Measurements from ENCODE around the gene PTPRG. TPM values are rescaled to one million over a fixed set of nuclear protein-coding genes. Genes with fewer than 3 reads are reported as not detected.

Gene PTPRG
- total and polyA plus RNA-seq, 2 experiments from 2014 or later = 11.5 to 39.6 TPM

DNA sequence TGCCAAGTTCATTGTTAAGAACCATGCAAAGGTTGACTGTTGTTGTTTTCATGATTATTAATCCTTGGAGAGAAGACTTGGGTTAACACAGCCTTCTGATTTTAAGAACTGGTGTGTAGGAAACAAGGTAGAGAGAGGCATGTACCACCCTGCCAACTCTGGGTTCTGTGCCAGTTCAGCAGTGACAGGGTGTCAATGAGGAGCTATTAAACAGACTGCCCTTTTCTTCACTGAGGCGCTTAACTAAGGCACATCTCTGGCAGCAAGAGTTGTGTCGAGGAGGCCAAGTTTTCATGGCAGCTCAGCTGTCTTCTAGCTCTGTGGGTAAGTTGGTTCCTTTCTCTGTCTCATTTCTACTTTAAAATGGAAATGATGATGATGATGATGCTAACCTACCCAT, 694.4 kb downstream of the PTPRG start:
- Histone ChIP-seq H3K9me2 (ENCODE audit: insufficient read depth) (no peaks in the 10 kb centered on the region), H3K9me3 (ENCODE audit: low read depth) (no peaks in the 10 kb centered on the region), H3K79me2 (ENCODE audit: insufficient read depth) (no peaks in the 10 kb centered on the region), H3K9ac (no peak overlapping the region), H3K4me3 (no peak overlapping the region), H2AFZ (no peak overlapping the region), H4K20me1 (ENCODE audit: insufficient read depth) (no peaks in the 10 kb centered on the region), H3K27me3 (replicated peaks; ENCODE audit: insufficient read depth) (no peaks in the 10 kb centered on the region), H3K27ac (no peak overlapping the region), H3K4me1 (ENCODE audit: insufficient read depth) (0 out of 2 replicates have a peak, but pooled peaks cover 6% of the 10 kb centered on the region), H3F3A (ENCODE audit: insufficient read depth) (peaks cover 4% of the 10 kb centered on the region; the same call in 1 of the 2 replicates), H3K4me2 (ENCODE audit: unreplicated experiment) (no peak overlapping the region), H3K36me3 (ENCODE audit: low read depth) (no peaks in the 10 kb centered on the region)
- no peak for DNase-seq
- WGBS, 2 experiments (ENCODE audit: low coverage in 1 of 2, low lambda C conversion rate in 2 of 2, missing lambda C conversion rate in 2 of 2) = 96 to 100% methylated on average over 2 of the region's 2 CpGs
- TF ChIP-seq EZH2phosphoT487 (IDR thresholded peaks at IDR 0.05; ENCODE audit: insufficient read depth, low read depth) (no peak), EZH2 (IDR thresholded peaks at IDR 0.05; ENCODE audit: insufficient read depth, poor library complexity, severe bottlenecking) (no peak)
- in situ Hi-C loops (cut with MboI) = no loop called here

DNA sequence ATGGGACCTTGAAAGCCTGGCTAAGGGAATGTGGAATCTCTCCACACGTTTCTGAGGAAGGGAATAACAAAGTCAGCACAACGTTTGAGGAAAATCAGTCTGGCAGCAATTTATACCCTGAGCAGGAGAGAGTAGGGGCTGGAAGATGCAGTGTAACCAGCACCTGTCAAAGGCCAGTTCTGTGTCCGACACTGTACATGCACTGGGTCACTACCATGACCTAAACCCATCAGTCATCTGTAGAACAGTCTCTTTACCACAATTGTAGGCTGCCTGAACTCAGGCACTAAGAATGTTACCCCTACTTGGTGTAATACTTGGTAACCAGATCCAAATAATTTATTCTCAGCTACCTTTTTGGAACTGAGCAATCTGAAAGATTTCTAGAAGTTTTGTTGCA, 698.6 kb downstream of the PTPRG start:
- no peaks in the 10 kb centered on the region for H3K79me2 ChIP-seq (ENCODE audit: insufficient read depth)
- no peak for DNase-seq
- H3K9me3 ChIP-seq (ENCODE audit: low read depth) = no peaks in the 10 kb centered on the region
- H3K9ac ChIP-seq = no peak overlapping the region
- WGBS, 2 experiments (ENCODE audit: low coverage in 1 of 2, low lambda C conversion rate in 2 of 2, missing lambda C conversion rate in 2 of 2) = 70% methylated on average over 3 of the region's 3 CpGs
- H3F3A ChIP-seq (ENCODE audit: insufficient read depth) = no peaks in the 10 kb centered on the region
- in situ Hi-C loops (cut with MboI) = no loop called here
- H3K4me2 ChIP-seq (ENCODE audit: unreplicated experiment) = no peak overlapping the region
- no peaks in the 10 kb centered on the region for H4K20me1 ChIP-seq (ENCODE audit: insufficient read depth)
- no peak overlapping the region for H3K27ac ChIP-seq
- no peaks in the 10 kb centered on the region for H3K36me3 ChIP-seq (ENCODE audit: low read depth)
- H3K9me2 ChIP-seq (ENCODE audit: insufficient read depth) = no peaks in the 10 kb centered on the region
- no peak overlapping the region for H3K4me3 ChIP-seq
- H3K27me3 ChIP-seq (replicated peaks; ENCODE audit: insufficient read depth) = no peaks in the 10 kb centered on the region
- no peaks in the 10 kb centered on the region for H3K4me1 ChIP-seq (ENCODE audit: insufficient read depth)
- no peak for TF ChIP-seq EZH2phosphoT487 (IDR thresholded peaks at IDR 0.05; ENCODE audit: insufficient read depth, low read depth)
- no peak for TF ChIP-seq EZH2 (IDR thresholded peaks at IDR 0.05; ENCODE audit: insufficient read depth, poor library complexity, severe bottlenecking)
- no peak overlapping the region for H2AFZ ChIP-seq

DNA sequence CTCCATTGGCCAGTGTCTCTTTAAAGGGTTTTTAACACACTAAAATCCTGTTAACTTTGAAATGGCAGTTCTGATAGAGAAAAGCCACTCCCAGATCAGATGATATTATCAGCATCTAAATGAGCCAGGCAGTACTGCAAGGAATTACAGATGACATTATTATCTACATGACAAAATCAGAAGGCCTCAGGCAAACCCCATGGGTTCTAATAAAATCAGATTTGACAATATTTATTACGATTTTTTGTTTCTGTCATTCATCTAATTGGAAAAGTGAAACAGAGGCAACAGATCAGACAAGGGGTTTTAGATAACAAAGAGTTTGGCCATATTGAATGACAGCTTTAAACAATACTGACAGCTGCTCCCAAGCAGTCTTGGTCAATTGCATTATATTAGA, 699.3 kb downstream of the PTPRG start:
- TF ChIP-seq EZH2 (IDR thresholded peaks at IDR 0.05; ENCODE audit: insufficient read depth, poor library complexity, severe bottlenecking) (no peak), EZH2phosphoT487 (IDR thresholded peaks at IDR 0.05; ENCODE audit: insufficient read depth, low read depth) (no peak)
- no peak overlapping the region for H3K4me2 ChIP-seq (ENCODE audit: unreplicated experiment)
- H3K27me3 ChIP-seq (replicated peaks; ENCODE audit: insufficient read depth) = no peaks in the 10 kb centered on the region
- H2AFZ ChIP-seq = no peak overlapping the region
- H3K4me3 ChIP-seq = no peak overlapping the region
- no peaks in the 10 kb centered on the region for H3K36me3 ChIP-seq (ENCODE audit: low read depth)
- no peak overlapping the region for H3K9ac ChIP-seq
- H3K27ac ChIP-seq = no peak overlapping the region
- WGBS, 2 experiments (ENCODE audit: low coverage in 1 of 2, low lambda C conversion rate in 2 of 2, missing lambda C conversion rate in 2 of 2) = 97 to 98% methylated on average over 1 of the region's 1 CpG
- no peaks in the 10 kb centered on the region for H3K9me2 ChIP-seq (ENCODE audit: insufficient read depth)
- no peak for DNase-seq
- no peaks in the 10 kb centered on the region for H3F3A ChIP-seq (ENCODE audit: insufficient read depth)
- H3K4me1 ChIP-seq (ENCODE audit: insufficient read depth) = no peaks in the 10 kb centered on the region
- in situ Hi-C loops (cut with MboI) = no loop called here
- H4K20me1 ChIP-seq (ENCODE audit: insufficient read depth) = no peaks in the 10 kb centered on the region
- no peaks in the 10 kb centered on the region for H3K79me2 ChIP-seq (ENCODE audit: insufficient read depth)
- H3K9me3 ChIP-seq (ENCODE audit: low read depth) = no peaks in the 10 kb centered on the region

DNA sequence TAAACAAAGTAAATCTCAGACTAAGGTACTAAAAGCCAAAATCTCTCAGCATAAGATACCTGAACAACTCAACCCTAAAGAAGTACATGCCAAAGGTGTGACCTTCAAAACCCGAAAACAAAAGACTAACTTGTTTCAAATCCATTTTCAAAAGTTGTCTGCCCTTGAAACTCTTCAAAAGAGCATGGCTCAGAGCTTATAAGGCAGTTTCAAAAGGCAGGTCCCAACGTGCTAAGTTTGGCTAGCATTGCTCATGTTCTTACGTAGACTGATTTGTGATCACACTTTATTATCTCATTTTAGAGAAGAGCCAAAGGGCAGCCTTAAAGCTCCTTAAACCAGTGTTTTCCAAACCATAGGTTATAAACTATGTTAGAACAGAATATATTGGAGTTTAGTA, 699.8 kb downstream of the PTPRG start:
- Histone ChIP-seq H3K4me2 (ENCODE audit: unreplicated experiment) (no peak overlapping the region), H3K9me3 (ENCODE audit: low read depth) (no peaks in the 10 kb centered on the region), H3K4me1 (ENCODE audit: insufficient read depth) (no peaks in the 10 kb centered on the region), H3K9ac (no peak overlapping the region), H4K20me1 (ENCODE audit: insufficient read depth) (no peaks in the 10 kb centered on the region), H3F3A (ENCODE audit: insufficient read depth) (no peaks in the 10 kb centered on the region), H3K79me2 (ENCODE audit: insufficient read depth) (no peaks in the 10 kb centered on the region), H3K9me2 (ENCODE audit: insufficient read depth) (no peaks in the 10 kb centered on the region), H2AFZ (no peak overlapping the region), H3K27me3 (replicated peaks; ENCODE audit: insufficient read depth) (no peaks in the 10 kb centered on the region), H3K4me3 (no peak overlapping the region), H3K27ac (no peak overlapping the region), H3K36me3 (ENCODE audit: low read depth) (no peaks in the 10 kb centered on the region)
- in situ Hi-C loops (cut with MboI) = no loop called here
- TF ChIP-seq EZH2phosphoT487 (IDR thresholded peaks at IDR 0.05; ENCODE audit: insufficient read depth, low read depth) = no peak
- no peak for TF ChIP-seq EZH2 (IDR thresholded peaks at IDR 0.05; ENCODE audit: insufficient read depth, poor library complexity, severe bottlenecking)
- 88 to 92% methylated on average over 3 of the region's 3 CpGs for WGBS, 2 experiments (ENCODE audit: low coverage in 1 of 2, low lambda C conversion rate in 2 of 2, missing lambda C conversion rate in 2 of 2)
- DNase-seq = no peak

DNA sequence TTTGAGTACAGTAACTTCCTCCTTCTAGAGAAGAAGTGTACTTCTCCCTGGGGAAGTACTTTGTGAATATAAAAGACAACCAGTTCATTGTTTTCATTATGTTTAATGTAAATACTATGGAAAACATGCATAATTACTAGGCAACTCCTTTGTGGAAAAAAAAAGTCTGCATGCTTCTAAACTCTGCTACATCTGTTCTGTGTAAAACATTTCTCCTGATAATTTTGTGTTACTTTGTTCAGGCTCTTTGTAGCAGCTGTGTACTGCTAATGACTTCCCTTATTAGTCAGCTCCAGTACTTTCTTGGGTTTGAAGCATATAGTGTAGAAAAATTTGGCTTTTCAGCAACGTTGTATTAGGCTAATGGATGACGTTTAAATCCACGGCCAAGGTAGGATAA, 700.4 kb downstream of the PTPRG start:
- no peaks in the 10 kb centered on the region for H3K27me3 ChIP-seq (replicated peaks; ENCODE audit: insufficient read depth)
- no peak overlapping the region for H3K4me3 ChIP-seq
- H4K20me1 ChIP-seq (ENCODE audit: insufficient read depth) = no peaks in the 10 kb centered on the region
- TF ChIP-seq EZH2phosphoT487 (IDR thresholded peaks at IDR 0.05; ENCODE audit: insufficient read depth, low read depth) (no peak), EZH2 (IDR thresholded peaks at IDR 0.05; ENCODE audit: insufficient read depth, poor library complexity, severe bottlenecking) (no peak)
- H3K36me3 ChIP-seq (ENCODE audit: low read depth) = no peaks in the 10 kb centered on the region
- H3K9me2 ChIP-seq (ENCODE audit: insufficient read depth) = no peaks in the 10 kb centered on the region
- no peak overlapping the region for H3K9ac ChIP-seq
- no peaks in the 10 kb centered on the region for H3K9me3 ChIP-seq (ENCODE audit: low read depth)
- no peaks in the 10 kb centered on the region for H3K4me1 ChIP-seq (ENCODE audit: insufficient read depth)
- no peaks in the 10 kb centered on the region for H3F3A ChIP-seq (ENCODE audit: insufficient read depth)
- WGBS, 2 experiments (ENCODE audit: low coverage in 1 of 2, low lambda C conversion rate in 2 of 2, missing lambda C conversion rate in 2 of 2) = 59 to 64% methylated on average over 3 of the region's 3 CpGs
- H2AFZ ChIP-seq = no peak overlapping the region
- H3K4me2 ChIP-seq (ENCODE audit: unreplicated experiment) = no peak overlapping the region
- H3K27ac ChIP-seq = no peak overlapping the region
- in situ Hi-C loops (cut with MboI) = no loop called here
- no peaks in the 10 kb centered on the region for H3K79me2 ChIP-seq (ENCODE audit: insufficient read depth)
- DNase-seq = no peak

Data from GM23248 (cell line).